Activated naive CD8-positive, alpha-beta T cell treated with anti-CD3 and anti-CD28 coated beads, Interleukin-2, amount 50 U/mL, for 16 hours (primary cell): ENCODE data around the gene METTL15.
"Not testable (repeated sequence)": the region's sequence is repeated elsewhere in the genome, so short reads cannot be mapped to it uniquely, and the experiment has no call there.

Experiments used
- DNase-seq: peaks from one replicate; pipeline ENCODE4 v3.0.0-alpha.2; 2020; ENCODE audit warnings: low read depth, low spot score

METTL15 gene, protein sequence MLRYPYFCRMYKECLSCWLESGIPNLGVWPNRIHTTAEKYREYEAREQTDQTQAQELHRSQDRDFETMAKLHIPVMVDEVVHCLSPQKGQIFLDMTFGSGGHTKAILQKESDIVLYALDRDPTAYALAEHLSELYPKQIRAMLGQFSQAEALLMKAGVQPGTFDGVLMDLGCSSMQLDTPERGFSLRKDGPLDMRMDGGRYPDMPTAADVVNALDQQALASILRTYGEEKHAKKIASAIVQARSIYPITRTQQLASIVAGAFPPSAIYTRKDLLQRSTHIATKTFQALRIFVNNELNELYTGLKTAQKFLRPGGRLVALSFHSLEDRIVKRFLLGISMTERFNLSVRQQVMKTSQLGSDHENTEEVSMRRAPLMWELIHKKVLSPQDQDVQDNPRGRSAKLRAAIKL

DNA sequence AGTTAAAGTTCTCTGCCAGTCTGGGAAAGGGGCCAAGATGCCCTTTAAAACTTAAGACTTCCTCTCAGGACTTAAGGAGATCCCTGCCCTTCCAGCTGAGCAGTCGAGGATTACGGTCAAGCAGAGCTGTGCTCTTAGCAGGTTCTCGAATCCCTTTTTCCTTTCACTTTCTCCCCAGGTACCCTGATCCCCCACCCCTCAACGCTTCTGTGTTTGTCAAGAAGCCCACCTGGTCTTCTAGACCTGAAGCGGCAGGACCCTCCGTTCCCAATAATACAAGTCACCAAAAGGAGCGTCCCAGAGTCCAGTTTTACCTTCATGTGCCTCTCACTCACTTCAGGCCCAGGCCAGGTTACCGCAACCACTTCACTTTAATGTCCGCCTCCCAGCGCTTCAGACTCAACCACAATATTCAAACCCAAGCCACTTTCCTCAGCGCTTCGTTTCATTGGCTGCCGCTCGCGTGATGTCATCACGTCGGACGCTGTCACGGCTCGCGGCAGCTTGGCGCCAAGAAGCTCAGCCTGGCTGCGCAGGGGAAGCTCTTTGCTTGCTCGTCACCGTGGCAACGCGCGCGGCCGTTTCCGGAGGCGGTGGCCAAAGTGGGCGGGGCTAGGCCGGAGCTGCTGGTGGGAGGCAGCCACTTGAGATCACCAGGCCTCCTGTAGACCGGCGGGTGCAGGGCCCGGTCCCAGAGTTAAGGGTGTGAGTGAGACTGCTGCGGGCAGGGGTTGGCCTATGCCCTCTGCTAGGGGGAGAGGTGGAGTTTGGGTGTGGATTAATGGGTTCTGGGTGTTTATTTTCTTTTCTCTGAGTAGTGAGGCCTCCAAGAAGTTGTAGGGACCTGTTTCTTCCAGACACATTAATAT lies at the start of gene METTL15, which contains the start of gene KIF18A:
METTL15 (plus strand) TSS at position 639 of the 869 bp plus-strand sequence. CDS start 4,947 bp downstream, outside the sequence.
KIF18A (minus strand) TSS at position 407 of the 869 bp plus-strand sequence. CDS start 10,209 bp downstream, outside the sequence.
- DNase-seq: peak; percentile 90

DNA sequence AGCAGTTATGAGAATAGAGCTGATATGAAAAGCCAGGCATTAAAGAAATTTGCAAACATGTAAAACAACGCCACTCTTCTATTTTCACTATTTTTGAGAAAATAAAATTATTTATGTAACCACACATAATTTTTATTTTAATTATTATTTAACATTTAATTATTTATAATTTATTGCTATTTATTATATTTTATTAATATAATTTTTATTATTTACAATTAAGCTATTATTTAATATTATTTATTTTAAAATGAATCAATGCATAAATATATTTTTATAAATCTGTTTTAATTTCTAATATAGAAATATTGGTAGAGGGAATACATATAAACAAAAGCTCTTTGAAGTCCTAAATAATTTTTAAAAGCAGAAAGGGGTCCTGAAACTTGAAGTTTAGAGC lies 36.9 kb upstream of the METTL15 start:
- DNase-seq: no peak

DNA sequence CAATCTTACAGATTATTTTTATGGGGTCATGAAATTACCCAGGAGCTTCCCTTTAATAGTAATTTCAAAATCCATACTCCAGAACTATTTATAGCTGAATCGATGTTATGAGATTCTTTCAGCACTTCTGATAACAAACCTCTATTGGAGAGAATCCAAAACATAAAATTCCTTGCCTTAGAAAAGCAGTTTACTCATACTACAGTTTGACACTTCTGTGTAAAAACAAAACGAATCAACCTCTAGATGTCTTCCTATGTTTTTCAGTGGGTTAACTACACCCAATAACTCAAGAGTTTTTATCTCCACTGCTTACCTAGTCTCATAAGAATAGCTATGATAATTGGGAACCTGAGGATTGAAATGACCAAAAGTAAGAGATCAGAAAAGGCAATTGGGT lies 35.9 kb upstream of the METTL15 start:
- no peak for DNase-seq

DNA sequence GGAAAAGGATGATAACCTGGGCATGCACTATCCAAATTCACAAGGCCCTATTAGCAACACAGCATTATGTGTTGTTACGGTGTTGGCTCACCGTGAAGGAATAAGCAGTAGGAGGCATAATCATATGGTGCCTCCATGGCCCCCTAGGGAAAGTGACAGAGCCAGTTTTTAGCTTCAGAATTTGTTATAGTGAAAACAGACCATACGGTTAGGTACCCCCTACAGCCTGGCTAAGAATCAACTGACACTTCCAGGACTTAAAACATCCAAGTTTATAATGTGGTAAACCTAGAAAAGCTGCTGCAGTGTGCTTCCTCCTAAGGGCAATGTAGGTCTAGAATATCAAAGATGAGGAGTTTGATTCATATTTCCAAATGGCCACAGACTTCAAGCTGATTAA lies 30.7 kb upstream of the METTL15 start:
- DNase-seq: no peak

DNA sequence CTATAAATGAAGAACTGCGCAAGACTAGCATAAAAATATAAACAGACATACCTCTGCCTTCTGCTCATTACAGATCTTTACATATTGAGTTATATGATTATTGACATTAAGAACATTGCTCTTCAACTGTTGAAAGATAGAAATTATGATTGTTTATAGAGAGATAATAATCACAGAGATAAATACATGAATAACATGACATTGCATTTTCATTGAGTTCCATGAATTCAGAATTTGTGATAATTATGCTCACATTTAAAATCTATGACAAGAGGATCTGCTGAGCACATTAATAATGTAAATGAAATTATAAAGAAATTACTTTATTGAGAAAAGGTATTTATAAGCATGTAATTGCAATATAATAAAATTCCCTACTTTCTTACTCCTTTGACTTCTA lies 25.1 kb upstream of the METTL15 start:
- no peak for DNase-seq

DNA sequence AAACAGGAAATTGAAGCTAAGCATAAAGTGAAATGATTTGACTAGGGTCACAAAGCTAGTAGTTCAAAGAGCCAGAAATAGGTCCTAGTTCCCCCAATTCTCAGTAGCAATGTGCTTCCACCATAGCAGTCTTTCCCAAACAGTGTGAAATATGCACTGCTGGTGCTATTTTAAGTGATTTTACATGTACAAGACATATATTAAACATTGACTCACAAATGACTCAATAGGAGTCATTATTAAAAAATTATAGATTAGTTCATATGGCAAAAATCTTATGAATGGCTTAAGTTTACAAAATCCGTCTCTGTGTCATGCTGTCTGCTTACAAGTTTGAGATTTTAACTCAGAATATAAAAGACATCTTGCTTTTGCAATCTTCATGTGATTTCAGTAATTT lies 21.6 kb upstream of the METTL15 start:
- DNase-seq: no peak

DNA sequence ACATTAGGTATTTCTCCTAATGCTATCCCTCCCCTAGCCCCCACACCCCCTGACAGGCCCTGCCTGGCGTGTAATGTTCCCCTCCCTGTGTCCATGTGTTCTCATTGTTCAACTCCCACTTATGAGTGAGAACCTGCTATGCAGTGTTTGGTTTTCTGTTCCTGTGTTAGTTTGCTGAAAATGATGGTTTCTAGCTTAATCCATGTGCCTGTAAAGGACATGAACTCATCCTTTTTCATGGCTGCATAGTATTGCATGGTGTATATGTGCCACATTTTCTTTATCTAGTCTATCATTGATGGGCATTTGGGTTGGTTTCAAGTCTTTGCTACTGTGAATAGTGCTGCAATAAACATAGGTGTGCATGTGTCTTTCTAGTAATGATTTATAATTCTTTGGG lies 21.0 kb upstream of the METTL15 start:
- not testable (repeated sequence) for DNase-seq

DNA sequence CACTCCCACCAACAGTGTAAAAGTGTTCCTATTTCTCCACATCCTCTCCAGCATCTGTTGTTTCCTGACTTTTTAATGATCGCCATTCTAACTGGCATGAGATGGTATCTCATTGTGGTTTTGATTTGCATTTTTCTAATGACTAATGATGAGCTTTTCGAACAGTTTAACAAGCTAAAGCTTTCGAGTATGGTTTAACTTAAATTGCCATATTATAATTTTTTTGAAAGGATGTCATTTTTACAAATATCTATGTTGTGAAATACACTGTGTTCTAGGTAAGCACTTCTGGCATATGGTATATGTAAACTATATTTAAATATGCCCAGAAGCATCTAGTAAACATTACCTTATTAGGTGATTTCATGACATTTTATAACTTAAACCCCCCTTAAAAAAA lies 20.5 kb upstream of the METTL15 start:
- not testable (repeated sequence) for DNase-seq

DNA sequence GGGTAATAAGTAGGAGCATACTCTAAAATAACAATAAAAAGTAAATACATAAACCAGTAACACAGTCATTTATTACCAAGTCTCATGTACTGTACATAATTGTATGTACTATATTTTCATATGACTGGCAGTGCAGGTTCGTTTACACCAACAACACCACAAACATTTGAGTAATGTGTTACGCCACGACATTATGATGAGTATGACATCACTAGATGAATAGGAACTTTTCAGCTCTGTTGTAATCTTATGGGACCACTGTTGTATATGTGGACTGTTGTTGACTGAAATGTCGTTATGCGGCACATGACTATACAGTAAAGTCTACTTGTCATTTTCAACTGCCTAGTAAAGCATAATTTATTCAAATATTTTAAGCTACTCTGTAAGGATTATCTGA lies 18.8 kb upstream of the METTL15 start:
- DNase-seq: no peak

DNA sequence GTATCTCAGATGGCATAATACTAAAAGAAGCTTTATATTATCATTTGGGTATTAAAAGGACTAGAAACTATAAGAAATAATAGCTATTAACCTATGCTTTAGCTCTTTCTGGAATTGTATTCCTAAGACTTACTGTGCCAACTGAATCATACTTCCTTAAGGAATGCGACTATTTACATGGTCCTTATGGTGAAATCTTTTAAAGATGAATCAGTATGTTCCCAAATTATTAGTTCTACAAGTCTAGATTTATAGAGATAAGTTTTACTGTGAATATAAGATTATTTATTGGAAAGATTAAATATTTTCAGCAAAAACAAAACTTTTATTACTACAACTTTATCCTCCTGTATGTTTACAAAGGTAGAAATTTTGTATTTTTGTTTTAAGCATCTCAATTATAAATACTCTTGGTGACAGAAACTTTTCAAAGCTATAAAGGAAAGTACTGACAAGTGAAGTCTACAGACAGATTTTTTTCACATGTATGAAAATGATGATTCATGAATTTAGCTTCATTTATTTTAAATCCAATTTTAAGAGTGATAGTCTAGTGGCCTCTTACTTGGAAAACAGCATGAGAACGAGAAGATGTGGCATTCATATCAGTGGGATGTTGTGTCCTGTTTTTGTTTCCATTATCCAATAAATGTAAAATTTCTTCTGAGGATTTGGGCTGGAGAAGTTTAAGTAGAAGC lies 18.0 kb upstream of the METTL15 start:
- DNase-seq: no peak

DNA sequence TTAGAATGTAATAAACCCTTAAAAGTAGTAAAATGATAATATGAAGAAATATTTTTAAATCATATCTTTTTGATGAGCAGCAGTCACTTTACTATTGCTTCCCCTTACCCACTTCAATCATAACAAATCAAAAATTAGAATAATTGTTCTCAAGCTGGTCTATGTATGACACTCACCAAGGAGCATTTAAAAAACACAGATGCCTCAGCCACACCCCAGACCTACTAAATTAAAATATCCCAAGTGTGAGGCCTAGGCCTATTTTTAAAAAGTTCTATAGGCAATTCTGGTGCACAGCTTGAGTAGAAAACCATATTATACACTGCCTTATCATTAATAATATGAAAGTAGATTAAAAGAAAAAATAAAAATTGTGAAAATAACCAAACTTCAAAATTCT lies 15.4 kb upstream of the METTL15 start:
- DNase-seq: no peak

DNA sequence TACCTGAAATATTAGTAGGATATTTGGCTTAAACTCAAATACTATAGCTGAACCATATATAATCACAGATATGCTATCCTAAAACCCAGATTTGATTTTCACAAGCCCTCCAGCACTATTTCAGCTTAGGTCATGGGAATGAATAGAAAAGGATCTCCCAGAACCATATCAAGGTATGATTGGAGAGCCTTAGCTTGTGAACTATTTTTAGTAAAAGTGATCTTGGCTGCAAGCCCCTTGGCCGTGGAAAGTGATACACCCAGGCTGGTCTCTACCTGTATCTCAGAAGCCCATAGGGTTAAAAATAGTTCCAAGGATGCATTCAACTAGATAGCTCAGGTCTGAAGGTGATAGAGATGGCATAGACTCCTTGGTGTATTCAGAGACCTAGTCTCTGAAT lies 9.9 kb upstream of the METTL15 start:
- no peak for DNase-seq

DNA sequence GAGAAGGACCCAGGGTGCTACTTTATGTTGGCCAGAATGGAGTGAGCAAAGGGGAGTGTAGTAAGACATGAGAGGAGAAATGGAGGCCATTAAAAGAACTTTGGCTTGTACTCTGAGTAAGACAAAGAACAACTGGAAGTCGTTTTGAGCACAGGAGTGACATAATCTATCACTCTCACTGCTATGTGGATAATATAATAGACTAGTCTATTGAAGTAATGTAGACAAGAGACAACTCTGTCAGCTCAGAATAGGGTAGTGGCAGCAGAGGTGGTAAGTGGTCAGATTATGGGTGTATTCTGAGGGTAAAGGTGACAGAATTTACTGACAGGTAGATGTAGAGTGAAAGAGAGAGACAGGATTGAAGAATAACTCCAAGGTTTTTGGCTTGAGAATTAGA lies 8.5 kb upstream of the METTL15 start:
- no peak for DNase-seq

DNA sequence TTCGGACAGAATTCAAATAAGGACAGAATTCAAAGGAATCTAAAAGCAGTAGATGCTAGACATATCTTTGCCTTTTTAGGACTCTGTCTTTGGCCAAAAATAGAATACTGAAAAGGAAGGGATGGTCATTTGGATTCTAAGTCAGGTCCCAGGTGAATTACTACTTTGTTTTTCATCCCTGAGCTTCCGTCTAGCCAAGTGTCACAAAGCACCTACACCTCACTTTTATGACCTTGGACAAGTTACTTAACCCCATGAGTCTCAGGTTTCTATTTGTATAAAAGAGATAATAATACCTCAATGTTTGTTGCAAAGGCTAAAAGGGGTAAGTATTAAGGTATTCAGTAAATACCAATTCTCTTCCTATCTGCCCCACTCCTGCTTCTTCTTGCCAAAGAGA lies 7.5 kb upstream of the METTL15 start:
- DNase-seq: no peak

DNA sequence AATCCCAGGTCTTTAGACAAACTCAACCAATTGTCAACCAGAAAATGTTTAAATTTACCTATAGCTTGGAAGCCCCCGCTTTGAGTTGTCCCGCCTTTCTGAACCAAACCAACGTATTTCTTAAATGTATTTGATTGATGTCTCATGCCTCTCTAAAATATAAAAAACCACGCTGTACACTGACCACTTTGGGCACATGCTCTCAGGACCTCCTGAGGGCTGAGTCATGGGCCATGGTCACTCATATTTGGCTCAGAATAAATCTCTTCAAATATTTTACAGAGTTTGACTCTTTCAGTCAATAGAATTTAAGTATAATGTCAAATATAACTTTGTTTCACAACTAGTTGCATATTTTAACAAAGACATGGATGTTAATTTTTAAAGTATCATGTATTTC lies 5.9 kb upstream of the METTL15 start:
- not testable (repeated sequence) for DNase-seq

DNA sequence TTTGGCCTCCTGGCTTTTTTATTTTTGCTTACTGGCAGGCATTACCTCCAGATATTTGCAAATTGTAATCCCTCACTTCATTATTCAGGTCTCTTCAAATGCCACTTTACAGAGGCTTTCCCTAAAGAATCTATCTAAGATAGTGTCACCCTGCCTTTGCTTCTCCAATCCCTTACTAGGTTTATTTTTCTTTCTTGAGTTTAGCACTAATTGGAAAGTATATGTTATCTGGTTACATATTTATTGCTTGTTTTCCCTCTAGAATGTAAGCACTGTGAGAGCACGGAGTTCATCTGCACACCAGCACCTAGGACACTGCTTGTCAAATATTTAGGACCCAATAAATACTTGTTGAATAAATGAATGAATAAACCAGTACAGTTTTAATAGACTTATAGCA lies 3.8 kb upstream of the METTL15 start:
- no peak for DNase-seq

DNA sequence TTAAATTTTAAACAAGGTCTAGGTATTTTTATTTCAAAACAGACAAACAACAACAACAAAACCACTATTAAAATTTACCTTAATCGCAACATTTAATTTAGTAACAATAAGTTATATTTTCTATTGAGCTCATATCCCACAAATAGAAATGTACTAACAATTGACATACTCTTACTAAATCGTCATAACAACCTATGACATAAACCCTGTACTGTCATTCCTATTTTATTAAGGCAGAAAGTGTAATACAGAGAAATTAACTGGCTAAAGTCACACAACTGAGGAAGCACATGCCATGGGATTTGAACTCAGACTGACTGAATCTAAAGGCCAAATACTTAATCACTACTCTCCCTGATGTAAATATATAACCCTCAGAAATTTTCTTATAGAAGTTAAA lies 3.2 kb upstream of the METTL15 start:
- no peak for DNase-seq

DNA sequence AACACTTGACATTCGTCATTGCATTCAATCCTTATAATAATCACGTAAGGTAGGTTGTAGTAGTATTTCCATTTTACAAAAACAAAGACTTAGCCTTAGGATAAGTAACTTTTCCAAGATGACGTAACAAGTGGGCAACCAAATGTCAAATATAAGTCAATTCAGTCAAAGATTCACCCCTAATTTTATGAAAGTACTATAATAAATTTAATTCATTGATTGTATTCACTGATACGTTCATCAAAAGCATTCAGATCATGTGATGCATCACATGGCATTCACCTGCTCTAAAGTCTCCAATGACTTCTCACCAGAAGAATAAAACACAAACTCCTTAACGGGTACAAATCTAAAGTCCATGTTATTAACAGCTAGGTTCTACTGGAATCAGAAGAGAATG lies 2.3 kb upstream of the METTL15 start:
- no peak for DNase-seq

DNA sequence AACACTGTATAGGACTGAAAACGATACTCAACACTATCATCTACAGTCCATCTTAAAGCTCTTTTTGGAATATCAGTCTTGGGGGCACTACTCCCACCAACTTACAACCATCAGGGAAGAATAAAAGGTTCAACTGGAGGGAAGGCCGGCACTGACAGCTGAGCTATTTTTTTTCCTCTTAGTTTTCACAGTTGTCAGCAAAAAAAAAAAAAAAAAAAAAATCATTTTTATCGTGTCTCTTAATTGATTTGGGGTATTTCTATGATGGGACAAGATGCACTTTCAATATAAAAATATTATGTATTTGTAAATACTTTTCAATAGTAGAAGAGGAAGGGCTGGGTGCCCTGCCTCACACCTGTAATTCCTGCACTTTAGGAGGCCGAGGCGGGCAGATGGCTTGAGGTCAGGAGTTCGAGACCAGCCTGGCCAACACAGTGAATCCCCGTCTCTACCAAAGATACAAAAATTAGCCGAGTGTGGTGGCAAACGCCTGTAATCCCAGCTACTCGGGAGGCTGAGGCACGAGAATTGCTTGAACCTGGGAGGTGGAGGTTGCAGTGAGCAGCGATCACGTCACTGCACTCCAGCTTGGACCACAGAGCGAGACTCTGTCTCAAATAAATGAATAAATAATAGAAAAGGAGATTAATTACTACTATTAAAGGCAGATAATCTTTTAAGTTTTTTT lies 1.7 kb upstream of the METTL15 start:
- no peak for DNase-seq

DNA sequence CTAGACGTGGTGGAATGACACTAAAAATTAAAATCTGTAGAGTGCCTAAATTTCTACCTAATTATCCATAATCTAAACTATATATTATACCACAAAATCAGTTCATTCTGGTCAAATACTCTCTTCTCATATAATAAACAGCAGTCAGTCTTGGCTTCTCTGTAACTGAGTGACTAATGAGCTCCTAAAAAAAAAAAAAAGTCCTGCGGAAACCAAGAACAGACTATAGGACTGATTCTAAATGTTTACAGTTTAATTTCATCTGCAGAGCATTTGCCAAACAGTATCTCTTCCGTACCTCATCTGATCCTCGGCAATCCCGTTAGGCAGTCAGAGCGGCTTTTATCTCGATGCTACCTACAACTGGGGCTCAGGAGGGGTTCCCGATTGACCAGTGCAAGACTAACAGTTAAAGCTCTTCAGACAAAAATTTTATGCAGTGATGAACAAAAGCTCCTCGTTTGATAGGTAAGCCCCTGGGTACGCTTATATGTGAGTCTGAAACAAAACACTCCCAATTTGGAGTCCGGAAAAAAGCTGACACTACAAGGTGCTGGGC lies 918 bp upstream of the METTL15 start:
- no peak for DNase-seq

DNA sequence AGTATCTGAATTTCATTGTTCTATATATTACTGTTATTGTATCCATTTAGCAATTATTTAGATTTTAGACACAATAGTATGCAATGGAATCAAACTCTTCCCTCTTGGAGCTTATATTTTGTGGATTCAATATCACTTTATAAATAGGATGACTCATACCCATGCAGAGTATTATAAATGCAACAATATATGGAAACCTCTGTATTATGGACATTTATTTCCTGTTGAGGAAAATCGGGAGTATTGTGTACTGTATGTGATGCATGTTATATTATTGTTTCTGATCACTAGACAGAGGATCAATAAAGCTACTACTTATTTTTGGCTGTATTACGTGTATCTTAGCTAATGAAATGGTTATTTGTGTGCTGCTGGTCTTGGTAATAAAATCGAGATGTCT lies 770 bp downstream of the METTL15 start:
- DNase-seq: no peak
